ENCODE measurements around the gene AXDND1. TPM values are rescaled to one million over a fixed set of nuclear protein-coding genes. Genes with fewer than 3 reads are reported as not detected.

Gene AXDND1
- total and polyA plus RNA-seq, 9 of the 15 experiments (the other 6 are each of a cell fraction or from before 2014, with no cell fraction given): 0.03 to 0.13 (median 0.06) TPM; not detected in 5

- no peak for TF ChIP-seq RBM39 (optimal IDR thresholded peaks at IDR 0.05; ENCODE audit: low read depth, low read length)
- peak; percentile 79 for TF ChIP-seq EP400 (IDR thresholded peaks at IDR 0.05)
- TF ChIP-seq ZNF512 (tag; IDR thresholded peaks at IDR 0.05): peak; percentile 93
- TF ChIP-seq POLR2A (conservative IDR thresholded peaks at IDR 0.05): peak; percentile 76
- TF ChIP-seq ZNF316 (IDR thresholded peaks at IDR 0.05): peak; percentile 51
- TF ChIP-seq ZNF436 (CRISPR knock-in tag; IDR thresholded peaks at IDR 0.05): no peak
- TF ChIP-seq KLF13 (tag; IDR thresholded peaks at IDR 0.05; ENCODE audit: borderline replicate concordance, low read depth): no peak
- TF ChIP-seq ARID1B (IDR thresholded peaks at IDR 0.05): peak; percentile 45
- no peak for TF ChIP-seq LARP7 (IDR thresholded peaks at IDR 0.05)
- TF ChIP-seq TEAD2 (tag; IDR thresholded peaks at IDR 0.05): no peak
- TF ChIP-seq MGA (IDR thresholded peaks at IDR 0.05): peak; percentile 86
- TF ChIP-seq HCFC1 (IDR thresholded peaks at IDR 0.05; ENCODE audit: low read depth, low read length): peak; percentile 76
- TF ChIP-seq KAT2B (IDR thresholded peaks at IDR 0.05; ENCODE audit: low read depth, low read length): peak; percentile 52
- TF ChIP-seq FOXK1 (CRISPR knock-in tag; IDR thresholded peaks at IDR 0.05; ENCODE audit: borderline replicate concordance): peak; percentile 74; the same call in 1 of the 2 replicates
- no peak for TF ChIP-seq THRA (IDR thresholded peaks at IDR 0.05)
Observed at GRCh38 chr1:179365342-179366092, at the start of gene AXDND1 (continued).

Measured in K562 (cell line).